ENCODE data around the gene CFAP100.

The CFAP100 gene

GRCh38 chr3:126357295-126358037 lies 37.2 kb upstream of the CFAP100 start, which contains the start of gene KLF15:
TSS of gene KLF15 (minus strand) at chr3:126357408. CDS start at chr3:126352922, 4,486 bp downstream.
- peak; percentile 62 for DNase-seq

GRCh38 chr3:126358038-126358815 lies 36.5 kb upstream of the CFAP100 start:
- DNase-seq: no peak

DNA sequence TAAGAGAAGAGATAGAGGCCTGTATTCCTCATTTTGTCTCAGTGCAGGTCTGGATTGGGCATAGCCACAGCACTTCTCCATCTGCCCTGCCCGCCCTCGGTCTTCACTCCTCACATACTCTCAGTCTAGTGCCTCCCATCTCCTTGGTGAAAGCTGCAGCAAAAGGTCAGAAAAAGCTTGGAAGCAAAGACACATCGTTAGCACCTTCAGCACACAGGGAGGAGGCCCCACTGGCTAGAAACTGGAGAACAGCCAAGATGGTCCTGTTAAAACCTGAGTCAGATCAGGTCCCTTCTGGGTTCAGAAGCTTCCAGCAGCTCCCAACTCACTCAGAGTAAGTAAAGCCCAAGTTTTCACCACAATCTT lies 35.9 kb upstream of the CFAP100 start:
- no peak for DNase-seq

- DNase-seq: no peak
Observed at GRCh38 chr3:126360046-126360713, 34.5 kb upstream of the CFAP100 start.

DNA sequence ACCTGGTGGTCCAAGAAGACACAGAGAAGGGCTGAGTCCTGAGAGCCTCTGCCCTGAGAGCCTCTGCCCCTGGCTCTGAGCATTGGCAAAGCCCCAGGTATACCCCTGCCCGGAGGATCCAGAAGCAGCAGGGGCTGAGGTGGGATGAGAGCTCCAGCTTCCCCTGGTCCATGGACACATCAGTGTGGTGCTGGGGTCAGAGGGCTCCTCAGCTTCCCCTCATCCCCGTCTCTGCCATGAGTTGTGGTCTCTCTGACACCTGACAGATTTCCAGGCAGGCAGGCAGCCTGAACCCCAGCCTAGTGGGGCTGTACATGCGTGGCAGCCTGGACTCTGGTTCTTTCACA lies 34.0 kb upstream of the CFAP100 start:
- DNase-seq: no peak

DNA sequence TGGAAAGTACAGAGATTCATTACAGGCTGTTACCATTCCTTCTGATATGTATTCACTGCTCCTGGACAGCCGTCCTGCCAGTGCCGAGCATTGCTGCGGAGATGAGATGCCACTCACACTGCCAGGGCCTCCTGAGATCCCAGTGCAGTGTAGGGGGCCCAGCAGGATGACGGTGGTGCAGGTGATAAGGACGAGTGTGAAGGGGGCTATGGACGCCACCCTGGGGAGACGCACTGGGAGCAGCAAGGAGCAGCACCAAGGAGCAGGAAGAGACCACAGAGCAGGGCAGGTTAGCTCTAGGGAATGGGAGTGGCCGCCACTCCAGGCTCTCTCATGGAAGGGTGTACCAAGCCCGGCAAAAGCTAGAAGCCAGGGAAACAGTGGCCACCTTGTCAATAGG lies 33.5 kb upstream of the CFAP100 start:
- no peak for DNase-seq

- DNase-seq: no peak
Observed at GRCh38 chr3:126364130-126364695, 30.5 kb upstream of the CFAP100 start.

- DNase-seq: no peak
Observed at GRCh38 chr3:126364731-126365301, 29.9 kb upstream of the CFAP100 start.

GRCh38 chr3:126365351-126366277 lies 29.1 kb upstream of the CFAP100 start:
- no peak for DNase-seq

DNA sequence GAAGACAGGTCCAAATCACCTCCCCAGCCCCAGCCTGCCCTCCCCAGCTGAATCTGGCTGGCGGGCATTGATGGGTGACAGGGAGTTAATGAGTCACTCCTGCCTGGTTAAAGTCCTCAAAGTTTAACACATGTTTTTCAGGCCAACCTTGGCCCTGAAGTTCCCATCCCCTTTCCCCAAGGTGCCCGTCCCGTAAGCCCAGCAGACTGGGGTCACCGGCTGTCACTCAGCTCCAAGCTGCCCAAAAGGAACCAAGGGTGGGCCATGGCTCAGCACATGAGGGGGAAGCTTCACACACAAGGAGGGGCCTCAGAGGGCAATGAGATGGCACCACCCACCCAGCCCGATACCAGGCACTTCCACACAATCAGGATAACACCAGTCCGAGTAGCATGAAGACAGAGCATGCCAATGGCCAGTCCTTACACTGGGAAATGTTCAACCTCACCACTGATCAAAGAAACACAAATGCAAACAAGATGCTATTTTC lies 27.3 kb upstream of the CFAP100 start:
- DNase-seq: no peak

DNA sequence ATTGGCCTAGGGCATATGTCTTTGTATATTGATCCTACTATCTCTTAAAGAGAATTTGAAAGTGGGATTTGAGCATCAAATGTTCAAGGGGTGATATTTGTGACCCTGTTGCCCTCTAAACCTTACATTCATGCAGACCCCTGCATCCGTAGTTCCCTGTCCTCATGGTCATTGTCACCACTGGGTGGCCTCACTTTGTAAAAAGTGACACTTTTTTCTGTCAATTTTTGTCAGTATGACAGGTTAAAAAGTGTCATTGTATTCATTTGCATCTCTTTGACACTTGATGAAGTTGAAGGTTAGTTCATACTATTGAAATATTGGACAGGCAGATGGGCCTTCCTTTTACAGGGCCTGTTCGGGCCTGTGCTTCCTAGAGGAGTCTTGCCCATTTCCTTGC lies 25.2 kb upstream of the CFAP100 start:
- no peak for DNase-seq

GRCh38 chr3:126370055-126370454 lies 24.7 kb upstream of the CFAP100 start:
- no peak for DNase-seq

GRCh38 chr3:126370606-126371005 lies 24.1 kb upstream of the CFAP100 start:
- DNase-seq: no peak

DNA sequence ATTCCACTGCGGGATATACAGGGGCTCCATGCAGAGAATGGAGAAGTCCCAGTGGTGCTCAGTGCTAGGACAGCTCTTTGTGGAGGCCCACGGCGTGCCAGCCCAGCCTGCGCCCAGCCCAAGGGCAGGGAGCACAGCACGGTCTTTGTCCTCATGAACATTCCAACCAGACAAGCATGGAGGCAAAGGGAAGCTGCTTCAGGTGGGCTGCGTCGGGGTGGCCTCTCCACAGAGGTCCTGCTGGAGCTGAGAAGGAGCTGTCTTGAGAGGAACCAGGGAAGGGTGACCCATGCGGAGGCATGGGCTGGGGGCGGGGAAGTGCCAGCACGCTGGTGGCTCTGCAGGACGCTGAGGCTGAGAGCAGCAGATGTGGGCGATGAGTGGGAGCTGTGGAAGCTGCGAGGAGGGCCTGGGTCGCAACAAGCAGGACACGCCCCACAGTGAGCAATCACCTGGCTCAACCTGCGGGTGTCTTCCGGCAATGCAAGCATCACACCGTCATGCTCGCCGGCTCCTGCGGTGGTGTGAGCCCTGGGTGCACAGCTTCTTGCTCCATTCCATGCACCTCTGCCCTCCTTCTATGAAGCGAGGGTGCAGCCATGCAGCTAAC lies 23.5 kb upstream of the CFAP100 start:
- no peak for DNase-seq

DNA sequence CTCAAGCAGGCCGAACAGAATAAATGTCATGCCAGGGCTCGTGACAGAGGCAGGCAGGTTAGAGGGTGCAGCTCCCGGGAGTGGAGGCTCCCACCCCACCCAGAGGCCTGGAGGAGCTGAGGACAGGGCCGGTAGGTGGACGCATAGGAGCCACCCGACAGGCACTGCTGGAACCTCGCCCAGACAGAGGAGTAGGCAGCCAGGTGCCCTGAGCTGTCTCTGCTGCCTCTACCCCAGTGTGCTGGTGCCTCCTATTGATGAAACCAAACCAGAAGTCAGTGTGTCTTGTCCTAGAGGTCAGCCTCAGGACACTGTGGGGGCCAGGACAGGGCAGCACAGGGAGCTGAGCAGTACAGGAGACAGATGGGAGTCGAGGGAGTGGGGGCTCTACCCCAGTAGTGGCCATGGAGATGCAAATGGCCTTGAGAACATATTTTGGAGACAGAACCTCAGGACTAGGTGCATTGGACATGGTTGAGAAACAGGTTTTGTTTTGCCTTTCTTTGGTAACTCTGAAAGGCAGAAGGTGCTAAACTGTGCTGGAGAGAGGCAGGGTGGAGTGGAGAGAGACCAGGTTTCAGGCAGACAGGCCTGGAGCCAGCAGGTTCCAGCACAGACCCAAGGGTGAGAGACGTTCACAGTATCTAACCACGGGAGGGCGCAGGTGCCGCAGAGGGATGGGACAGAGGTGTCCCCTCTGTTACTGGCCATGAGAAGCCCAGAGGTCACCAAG lies 22.1 kb upstream of the CFAP100 start:
- DNase-seq: no peak

DNA sequence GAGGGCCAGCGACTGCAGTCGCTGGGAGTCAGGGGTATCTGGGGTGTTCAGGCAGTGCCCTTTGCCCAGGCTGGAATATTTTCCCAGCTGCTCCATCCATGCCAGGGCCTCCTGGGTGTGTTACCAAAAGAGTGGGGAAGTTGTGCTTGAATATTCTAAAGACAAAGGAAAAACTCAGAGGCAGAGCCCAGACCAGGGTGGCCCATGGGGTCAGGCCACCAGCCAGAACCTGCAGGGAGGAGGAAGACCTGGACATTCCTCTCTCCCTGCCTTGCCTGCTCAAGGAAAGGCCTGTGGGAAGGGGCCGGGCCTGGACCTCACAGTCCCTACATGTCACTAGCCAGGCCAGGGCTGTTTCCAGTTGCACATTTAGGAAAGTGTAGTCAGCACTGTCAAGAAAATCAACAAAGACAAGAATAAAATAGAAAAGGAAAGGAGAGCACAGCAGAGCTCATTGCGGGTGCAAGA lies 21.5 kb upstream of the CFAP100 start:
- DNase-seq: no peak

DNA sequence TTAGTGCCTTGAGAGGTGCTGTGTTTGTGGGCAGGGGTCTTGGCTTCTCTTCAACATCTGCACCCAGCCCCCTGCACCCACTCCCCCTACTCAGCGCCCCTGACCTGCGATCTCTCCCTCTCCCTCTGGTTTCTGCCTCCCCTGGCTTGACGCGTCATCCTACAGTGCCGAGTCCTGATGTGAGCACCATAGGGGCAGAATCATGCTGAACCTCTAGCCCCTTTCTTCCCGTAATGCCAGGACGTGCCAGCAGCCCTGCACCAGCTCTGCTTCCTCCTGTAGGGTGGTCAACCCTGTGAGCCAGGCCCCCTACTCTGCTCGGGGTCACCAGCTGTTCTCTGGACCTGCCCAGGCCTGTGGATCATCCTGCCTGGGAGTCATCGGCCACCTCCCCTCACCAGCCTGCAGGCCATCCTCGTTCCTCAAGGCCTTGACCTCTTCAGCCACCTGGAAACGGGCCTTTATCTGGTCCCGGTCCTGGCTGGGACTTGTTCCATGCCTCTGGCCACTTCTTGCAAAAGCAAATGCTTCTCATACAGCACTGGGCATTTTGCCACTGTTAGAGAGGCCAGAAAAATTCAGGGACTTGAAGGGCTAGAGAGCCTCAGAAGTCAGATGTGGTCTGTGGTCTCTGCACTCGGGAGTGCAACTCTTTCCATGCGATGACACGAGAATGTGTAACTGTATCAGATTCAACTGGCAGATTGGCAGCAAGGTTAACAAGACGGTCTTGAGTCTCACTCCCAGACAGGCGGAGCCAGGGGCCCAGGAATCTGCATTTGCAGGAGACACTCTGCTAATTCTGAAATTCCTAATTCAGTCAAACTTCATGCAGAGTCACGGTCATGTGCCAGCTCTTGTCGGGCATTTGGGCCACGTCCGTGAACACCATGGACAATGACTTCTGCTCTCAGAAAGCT lies 20.8 kb upstream of the CFAP100 start:
- no peak for DNase-seq

DNA sequence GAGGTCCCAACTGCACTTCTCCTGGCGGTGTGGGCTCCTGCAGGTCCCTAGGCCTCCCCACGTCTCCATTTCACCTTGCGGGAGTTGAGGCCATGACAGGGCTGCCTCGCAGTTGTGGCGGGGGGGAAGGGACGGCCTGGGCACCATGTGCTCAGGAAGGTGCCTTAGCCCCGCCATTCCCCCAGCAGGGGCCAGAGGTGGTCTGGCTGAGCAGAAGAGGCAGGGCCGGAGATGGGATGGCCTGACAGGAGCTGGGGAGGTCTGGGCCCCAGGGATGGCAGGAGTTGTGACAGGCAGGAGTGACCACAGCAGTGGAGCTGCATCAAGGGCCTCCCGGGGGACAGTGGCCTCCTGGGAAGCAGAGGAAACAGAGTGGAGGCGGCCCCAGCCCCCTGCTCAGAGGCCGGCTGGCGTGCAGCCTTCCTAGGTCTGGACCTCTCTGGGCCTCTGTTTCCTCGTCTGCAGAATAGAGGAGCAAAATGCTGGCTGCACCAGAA lies 18.8 kb upstream of the CFAP100 start:
- DNase-seq: no peak

DNA sequence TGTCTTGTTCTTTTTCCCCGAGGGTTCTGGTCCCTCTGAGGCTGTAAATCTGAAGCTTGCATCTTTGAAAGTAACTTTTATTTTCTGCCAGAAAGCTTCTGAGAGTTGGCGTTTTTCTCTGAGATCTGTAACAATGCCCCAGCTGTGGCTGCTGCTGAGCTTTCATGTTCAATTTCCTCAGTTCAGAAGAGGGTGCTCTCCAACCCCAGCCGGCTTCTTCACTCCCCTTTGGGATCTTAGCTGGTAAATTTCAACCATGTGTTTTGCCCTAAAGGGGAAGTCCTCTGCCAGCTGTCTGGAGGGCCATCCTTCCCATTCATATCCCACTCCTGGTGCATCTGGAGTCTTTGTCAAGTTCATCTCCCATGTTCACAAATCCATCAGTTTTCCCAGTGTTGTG lies 18.3 kb upstream of the CFAP100 start:
- DNase-seq: no peak

All from activated gamma-delta T cell (primary cell).